HG02884 (cell line): ENCODE data around the gene USP21.

ENCODE experiments used
- ATAC-seq: cut with Tn5 transposase; IDR thresholded peaks from one replicate; pipeline ENCODE4 v1.9.1; 2021; ENCODE audit warnings: mild to moderate bottlenecking, moderate library complexity; ENCODE audit not compliant: unreplicated experiment

The USP21 gene

DNA sequence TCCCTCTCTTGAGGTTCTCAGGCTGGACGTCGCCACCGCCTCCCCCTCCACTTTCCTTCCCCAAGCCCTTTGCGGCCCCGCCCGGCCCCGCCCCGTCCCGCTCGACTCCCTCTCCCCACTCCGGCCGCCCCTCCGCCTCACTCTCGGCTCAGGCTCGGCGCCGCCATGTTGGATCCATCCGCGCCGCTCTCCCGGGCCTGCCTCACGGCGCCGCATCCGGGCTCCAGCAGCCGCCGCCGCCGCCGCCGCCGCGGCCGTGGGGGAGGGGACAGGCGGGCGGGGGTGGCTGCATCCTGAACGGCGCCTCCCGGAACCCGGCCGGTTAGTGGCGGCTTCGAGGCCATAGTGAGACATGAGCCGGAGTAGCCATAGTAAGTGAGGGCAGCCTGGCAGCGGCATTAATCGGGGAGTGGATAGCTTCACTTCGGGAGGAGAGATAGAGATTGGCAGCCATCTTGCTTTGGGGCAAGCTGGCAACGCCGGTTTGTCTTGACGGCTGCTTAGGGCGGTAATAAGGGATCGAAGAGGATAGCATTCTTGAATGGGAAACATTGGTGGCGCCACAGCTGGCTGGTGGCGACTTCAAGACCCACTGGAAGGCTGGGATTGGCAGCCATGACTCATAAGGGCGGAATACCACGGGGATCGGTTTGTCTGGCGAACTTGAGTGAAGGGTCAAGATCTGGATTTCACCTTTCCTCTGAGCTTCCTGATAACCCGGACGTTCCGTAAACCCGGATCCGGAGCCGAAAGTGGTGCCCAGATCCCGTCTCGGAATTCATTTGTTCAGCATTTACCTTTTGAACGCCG is 26.7 kb upstream of the USP21 start, which contains the start of gene DEDD:
TSS of gene DEDD (minus strand) at position 258 of the 810 bp plus-strand sequence. CDS start 8,205 bp downstream, outside the sequence.
- peak; percentile 92 for ATAC-seq

DNA sequence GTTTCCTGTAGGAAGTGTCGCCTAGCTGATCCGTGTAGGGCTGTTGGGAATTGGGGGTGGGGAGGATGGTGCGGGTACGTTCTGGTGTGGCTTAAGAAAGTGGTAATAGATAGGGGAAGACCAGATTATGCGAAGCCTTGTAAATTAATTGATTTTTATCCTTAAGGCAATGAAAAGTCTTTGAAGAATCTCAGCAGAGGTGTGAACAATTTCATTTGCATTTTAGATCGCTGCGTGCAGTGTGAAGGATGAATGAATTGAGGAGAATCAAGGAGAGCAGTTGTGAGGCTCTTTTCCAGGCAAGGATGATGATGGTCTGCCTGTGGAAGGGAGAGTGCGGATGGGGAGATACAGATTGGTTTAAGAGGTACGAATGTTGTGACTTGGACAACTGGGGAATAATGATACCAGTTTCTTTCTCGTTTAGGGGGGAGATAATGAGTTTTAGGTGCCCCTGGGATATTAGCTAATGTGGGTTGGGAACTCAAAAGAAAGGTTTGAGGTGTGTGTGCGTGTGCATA is 26.0 kb upstream of the USP21 start:
- peak; percentile 9 for ATAC-seq

DNA sequence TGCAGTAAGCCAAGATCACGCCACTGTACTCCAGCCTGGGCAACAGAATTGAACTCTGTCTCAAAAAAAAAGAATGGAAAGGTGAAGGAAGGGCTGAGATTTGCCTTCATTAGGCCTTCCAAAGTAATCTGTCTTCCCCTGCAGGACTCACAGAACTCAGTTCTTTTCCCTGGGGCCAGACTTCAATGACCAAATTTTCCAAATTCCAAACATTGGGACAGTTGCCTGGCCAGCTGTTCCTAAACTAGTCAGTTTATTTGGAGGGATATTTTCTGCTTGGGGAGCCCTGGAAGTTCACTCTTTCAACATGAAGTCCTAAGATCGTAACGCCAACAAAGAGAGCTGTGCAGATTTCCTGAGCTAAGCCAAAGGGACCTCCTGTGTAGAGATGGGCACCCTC is 21.4 kb upstream of the USP21 start:
- no peak for ATAC-seq

DNA sequence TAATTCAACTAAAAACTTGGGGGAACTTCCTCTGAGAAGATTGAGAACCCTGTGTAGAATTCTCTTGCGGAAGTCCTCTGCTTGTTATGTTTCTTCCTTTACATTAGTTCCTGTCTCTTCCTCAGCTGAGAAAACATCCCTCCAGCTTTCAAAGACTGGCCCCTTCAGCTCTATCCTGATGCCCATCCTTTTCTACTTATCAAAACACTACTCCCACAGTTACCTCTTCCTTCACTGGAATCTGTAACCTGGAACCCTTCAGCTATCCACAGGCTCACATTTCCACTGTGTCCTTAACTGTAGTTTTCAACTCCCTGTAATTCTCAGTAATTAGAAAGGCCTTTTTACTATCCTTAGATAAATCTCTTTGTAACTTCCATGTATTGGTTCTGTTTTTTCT is 20.9 kb upstream of the USP21 start:
- ATAC-seq, result no peak

DNA sequence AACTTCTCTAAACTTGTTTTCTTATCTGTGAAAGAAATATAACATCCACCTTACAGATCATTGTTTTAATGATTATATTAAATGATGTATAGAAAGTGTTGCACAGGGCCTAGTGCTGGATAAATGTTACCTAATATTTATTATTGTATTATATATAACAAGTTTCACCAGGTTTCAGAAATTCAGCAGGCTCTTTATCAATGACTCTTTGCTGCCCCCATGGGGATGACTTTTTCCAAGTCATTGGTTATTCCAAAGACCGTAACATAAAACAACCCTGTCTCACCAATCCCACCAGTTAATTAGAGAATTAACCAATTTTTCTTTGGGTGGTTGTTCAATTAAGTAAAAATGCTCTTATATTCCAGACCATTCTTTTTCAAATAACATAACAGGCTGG is 19.5 kb upstream of the USP21 start:
- no peak for ATAC-seq

DNA sequence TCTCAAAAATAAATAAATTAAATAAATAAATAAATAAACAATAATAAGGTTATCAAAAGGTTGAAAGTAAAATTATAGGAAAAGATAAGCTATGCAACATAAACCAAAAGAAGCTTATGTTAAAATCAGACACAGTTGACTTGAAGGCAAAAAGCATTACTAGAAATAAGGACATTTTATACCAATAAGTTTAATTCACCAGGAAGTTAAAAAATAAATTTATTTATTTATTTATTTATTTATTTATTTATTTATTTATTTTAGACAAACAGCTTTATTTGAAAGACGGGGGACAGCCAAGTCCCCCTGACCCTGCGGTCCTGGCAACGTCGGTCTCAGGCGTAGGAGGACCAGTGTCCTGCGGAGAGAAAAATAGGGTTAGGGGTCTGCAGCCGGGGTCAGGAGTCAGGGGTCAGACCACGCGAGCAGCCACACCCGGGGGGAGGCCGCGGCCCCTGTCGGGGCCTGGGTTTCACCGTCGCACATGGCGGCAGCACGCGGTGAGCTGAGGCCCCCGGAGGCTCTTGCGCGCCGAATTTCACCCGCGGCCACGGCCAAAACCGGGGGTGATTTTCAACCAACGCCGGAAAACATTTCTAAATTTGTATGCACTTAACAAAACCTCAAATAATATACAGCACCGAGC is 18.4 kb upstream of the USP21 start:
- no peak for ATAC-seq

DNA sequence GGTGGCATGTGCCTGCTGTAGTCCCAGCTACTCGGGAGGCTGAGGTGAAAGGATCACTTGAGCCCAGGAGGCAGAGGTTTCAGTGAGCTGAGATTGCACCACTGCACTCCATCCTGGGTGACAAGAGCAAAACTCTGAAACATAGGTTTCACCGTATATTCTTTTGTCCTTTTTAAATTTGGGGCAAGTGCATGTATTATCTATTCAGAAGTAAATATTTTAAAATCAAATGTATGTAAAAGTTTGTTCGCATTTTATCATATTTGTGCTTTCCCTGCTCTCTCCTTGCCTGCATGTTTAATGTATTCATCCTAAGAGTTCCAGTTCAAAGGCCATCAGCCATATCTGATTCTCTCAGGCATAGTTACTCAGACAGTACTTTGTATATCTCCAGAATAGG is 13.5 kb upstream of the USP21 start:
- no peak for ATAC-seq

DNA sequence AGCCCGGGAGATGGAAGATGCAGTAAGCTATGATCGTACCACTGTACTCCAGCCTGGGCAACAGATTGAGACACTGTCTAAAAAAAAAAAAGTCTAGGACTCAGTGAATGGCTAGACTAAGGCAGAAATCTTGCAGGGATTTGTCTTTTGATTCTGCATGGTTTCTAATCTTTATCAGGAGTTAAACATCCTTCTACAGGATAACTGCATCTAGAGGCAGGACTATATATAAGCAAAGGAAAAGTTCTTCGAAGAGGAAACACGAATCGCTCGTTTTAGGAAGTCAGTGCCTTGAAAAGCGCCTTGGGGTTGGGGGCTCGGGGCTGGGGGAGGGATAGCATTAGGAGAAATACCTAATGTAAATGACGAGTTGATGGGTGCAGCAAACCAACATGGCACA is 6.1 kb upstream of the USP21 start:
- ATAC-seq, result no peak

DNA sequence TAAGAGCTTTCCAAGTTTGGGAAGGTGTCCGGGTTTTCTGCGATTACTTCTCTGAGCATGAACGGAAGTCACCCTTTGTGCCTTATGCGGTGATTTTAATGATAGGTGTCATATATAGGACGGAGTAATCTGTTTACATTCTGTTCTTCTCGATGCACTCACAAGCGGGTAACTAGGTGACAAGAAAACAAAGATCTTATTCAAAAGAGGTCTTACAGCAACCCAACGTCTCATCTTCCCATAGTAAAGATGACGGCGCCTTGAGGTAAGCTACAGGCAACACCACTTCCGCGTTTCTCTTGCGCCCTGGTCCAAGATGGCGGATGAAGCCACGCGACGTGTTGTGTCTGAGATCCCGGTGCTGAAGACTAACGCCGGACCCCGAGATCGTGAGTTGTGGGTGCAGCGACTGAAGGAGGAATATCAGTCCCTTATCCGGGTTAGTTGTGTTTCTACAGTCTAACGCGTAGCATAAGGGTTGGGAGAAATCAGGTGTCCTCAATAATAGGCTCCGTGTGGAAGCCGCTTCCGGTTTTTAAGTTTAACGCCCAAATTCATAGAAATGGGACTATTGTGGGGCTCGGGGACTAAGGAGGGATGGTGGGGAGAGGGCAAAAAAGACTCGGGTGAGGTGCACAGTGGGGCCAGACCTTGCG is 5.5 kb upstream of the USP21 start, which contains the start of gene UFC1:
TSS of gene UFC1 (plus strand) at position 297 of the 656 bp plus-strand sequence. CDS start at position 317, 20 bp downstream.
- ATAC-seq, result peak; percentile 80

DNA sequence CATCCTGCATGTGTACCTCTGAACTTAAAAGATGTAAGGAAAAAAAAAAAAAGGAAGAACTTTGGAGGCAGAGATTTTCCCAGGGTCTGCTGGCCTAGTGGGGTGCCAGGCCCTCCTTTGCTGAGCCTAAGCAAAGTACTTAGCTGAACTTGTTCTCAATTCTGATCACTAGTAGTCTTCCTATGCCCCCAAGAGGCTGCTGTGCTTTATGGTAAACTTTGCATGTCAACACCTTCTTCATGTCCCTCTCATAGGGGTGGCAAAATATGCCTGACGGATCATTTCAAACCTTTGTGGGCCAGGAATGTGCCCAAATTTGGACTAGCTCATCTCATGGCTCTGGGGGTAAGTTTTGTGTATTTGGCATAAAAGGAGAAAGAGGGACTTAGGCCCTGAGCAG is 1.4 kb upstream of the USP21 start:
- ATAC-seq, result no peak

DNA sequence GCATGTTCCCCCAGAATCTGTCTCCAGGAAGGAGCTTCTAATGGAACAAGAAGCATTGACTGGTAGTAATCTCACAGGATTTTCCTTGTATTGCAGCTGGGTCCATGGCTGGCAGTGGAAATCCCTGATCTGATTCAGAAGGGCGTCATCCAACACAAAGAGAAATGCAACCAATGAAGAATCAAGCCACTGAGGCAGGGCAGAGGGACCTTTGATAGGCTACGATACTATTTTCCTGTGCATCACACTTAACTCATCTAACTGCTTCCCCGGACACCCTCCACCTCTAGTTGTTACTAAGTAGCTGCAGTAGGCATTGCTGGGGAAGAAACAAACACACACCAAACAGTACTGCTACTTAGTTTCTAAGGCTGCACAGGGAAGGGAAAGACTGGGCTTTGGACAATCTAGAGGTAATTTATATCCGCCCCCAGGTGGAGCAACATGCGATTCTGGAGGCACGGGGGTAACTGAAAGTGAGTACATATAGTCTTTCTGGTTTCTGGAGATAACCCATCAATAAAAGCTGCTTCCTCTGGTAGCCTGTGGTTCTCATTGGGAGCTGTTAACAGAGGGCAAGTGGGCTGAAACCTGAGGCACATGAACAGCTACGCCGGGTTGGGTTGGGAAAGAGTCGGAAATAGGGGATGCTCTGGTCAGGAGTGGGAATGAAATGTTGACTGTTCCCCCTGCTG is 837 bp upstream of the USP21 start:
- ATAC-seq, result no peak

DNA sequence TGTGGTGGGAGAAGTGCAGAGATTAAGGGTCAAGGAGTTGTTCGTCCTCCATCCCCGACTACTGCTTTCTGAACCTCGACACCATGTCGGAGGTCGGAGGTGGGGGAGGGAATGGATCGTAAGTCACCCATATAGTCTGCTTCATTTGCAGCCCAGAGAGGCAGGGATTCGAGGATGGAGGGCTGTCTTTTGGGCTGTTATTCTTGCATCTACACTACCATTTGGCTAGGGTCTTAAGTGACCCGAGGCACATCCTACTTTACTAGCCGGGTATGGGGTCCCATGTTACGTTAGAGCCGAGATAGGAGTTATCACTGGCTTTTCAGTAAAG is 578 bp downstream of the USP21 start:
- no peak for ATAC-seq

DNA sequence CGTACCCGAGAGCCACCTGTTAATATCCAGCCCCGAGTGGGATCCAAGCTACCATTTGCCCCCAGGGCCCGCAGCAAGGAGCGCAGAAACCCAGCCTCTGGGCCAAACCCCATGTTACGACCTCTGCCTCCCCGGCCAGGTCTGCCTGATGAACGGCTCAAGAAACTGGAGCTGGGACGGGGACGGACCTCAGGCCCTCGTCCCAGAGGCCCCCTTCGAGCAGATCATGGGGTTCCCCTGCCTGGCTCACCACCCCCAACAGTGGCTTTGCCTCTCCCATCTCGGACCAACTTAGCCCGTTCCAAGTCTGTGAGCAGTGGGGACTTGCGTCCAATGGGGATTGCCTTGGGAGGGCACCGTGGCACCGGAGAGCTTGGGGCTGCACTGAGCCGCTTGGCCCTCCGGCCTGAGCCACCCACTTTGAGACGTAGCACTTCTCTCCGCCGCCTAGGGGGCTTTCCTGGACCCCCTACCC is 1.4 kb downstream of the USP21 start:
- ATAC-seq, result no peak

DNA sequence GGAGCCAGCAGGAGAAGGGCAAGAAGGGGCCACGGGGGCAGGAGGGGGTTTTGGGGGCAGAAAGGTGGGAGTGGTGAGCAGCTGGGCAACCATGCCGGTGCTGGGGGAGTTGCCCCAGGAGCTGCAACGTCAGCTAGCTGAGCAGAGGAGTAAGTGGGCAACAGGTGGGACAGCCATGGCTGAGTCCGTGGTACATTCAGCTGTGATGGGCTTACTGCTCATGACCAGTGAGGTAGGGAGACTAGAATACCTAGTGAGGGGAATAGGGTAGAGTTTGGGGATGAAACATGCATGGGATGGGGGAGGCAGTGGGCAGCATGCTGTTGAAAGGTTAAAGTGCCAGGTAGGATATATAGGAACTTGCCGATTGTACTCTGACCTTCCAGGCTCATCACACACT is 2.4 kb downstream of the USP21 start:
- ATAC-seq, result no peak

DNA sequence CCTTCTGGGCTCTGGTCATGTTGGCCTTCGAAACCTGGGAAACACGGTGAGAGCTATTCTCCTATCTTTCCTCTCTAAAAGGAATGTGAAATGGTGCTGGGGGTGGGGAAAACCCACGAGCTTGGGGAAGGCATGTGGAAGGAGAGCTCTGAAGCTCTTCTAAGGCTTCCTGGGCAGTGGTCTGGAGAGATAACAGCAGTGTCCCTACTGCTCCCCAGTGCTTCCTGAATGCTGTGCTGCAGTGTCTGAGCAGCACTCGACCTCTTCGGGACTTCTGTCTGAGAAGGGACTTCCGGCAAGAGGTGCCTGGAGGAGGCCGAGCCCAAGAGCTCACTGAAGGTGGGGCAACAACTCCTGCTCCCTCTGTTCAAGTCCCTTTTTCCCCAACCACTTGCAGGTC is 2.8 kb downstream of the USP21 start:
- no peak for ATAC-seq

DNA sequence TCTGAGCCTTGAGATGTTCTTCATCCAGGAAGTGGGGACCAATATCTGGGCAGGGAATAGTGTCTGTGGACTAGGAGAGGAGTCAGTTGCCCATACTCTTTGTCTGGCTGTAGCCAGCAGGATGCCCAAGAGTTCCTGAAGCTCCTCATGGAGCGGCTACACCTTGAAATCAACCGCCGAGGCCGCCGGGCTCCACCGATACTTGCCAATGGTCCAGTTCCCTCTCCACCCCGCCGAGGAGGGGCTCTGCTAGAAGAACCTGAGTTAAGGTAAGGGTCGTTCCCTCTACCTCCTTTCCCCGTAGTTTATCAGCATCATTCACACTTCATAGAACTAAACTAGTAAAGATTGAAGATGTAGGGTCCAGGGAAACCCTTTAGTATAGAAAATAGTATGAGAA is 3.5 kb downstream of the USP21 start:
- no peak for ATAC-seq

DNA sequence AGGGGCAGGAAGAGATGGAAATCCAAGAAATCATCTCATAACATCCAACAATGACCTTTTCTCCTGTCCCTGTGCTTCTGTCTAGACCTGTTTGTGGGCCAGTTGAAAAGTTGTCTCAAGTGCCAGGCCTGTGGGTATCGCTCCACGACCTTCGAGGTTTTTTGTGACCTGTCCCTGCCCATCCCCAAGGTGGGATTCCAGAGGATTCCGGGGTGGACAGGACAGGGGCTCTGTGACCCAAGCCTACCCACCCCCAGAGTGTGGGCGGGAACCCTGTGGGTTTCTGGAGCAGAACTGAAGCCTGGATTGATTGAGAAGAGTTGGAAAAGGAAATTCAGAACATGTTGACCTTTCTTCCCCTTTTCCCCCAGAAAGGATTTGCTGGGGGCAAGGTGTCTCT is 4.5 kb downstream of the USP21 start:
- no peak for ATAC-seq

DNA sequence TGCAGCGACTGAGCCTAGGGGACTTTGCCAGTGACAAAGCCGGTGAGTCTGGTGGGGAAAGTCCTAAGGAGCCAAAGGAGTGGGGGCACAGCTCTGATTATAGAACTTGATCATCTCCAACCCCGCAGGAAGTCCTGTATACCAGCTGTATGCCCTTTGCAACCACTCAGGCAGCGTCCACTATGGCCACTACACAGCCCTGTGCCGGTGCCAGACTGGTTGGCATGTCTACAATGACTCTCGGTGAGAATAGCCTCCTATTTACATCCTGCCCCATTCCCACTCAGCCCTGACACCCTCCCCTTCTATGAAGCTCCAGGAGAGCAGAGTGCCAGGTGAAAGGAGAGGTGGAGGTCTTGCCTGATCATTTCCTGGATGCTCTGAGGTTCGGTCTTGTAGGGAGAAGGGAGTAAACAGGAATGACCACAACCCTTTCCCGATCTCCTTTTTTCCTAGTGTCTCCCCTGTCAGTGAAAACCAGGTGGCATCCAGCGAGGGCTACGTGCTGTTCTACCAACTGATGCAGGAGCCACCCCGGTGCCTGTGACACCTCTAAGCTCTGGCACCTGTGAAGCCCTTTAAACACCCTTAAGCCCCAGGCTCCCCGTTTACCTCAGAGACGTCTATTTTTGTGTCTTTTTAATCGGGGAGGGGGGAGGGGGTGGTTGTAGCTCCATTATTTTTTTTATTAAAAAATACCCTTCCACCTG is 5.8 kb downstream of the USP21 start:
- ATAC-seq, result no peak

DNA sequence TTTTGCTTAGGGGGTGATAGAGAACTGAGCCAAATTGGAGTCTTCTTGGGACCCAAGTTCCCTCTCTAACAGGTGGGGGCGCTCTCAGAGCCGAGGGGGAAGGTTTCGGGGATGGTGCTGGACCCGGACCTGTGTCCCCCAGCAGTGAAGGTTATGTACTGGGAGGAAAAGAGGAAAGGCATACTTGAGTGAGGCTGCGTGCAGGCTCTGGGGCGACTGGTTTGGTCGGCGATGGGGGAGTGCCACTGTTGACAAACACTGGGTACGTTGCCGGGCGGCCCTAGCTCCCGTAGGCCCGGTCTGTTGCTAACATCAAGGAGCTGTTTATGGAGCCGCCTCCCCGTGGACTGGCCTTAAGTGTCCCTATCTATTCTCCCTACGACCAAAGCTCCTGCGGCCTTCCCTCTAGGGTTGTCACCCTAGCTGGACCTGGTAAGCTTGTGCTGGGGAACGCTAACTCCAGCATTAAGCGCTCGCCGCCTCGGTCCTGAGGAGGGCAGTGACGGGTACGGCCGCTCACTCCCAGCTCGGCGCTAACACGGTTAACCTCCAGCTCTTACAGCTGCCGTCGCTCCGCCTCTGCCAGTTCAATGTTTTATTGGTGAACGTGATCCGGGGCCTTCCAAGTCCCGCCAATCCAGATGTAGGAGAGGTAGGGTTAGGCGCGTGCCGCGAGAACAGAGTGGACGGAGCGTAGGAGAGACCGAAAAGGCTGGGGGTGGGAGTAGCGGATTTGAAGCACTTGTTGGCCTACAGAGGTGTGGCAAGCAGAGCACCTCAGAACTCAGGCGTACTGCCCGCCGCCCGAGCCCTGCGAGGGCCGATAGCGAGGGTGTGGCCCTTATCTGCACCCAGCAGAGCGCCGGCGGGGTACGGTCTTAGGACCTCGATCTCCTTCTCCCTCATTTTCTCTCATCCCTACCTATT is 6.7 kb downstream of the USP21 start, which contains the start of gene PPOX:
TSS of gene PPOX (plus strand) at position 685 of the 927 bp plus-strand sequence. CDS start 422 bp downstream, outside the sequence.
- ATAC-seq, result peak; percentile 90
